ENCODE results near the gene GFY.
"Not testable (repeated sequence)": the region's sequence is repeated elsewhere in the genome, so short reads cannot be mapped to it uniquely, and the experiment has no call there.

The GFY gene

DNA sequence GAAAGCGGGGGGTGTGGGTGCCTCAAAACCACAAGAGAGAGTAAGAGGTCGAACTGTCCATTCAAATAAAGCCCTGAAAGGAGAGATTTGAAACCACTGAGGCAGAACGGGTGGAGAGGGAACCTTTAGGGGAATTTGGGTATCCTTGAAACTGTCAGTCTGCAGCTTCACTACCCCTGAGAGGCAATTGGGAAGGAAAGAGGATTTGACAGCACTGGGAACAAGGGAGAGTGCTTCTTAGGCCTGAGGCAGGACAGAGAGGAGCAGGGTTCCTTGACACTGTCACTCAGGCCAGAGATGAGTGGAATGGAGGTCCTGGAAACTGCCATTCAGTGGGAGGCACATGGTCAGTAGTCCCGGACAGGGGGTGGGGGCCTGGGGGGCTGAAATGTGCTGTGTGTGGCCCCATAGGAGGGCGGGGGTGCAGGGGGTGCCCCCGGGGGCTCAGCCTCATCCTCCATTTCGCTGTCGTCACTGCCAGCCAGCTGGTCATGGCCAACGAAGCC, 5.0 kb downstream of the GFY start:
- no peak for DNase-seq

DNA sequence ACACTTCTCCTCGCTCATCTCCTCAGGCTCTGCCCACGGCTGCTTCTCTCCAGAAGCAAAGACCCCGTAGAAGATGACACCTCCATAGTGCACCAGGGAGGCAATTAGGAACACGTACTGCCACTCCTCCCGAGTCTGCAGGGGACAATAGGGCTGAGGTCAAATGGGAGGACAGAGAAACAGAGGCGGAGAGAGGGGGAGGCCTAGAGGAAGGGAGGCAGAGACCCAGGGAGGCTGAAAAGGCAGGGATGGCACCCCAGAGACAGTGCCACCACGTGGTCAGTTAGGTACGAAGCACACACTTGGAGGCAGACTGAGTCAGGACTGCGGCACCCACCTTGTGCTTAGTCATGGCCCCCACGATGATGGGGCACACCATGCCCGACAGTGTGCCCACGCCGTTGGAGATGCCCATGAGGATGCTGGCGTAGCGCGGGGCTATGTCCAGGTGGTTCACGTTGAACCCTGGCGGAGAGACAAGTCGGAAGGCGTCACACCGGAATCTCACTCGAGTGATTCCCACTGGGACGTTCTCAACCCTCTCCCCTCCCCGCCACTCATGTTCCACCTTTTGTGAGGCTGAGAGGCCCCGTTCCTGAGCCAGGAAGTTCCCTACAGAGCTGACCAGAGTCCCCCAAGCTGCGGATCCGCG, 5.6 kb downstream of the GFY start:
- DNase-seq: no peak

DNA sequence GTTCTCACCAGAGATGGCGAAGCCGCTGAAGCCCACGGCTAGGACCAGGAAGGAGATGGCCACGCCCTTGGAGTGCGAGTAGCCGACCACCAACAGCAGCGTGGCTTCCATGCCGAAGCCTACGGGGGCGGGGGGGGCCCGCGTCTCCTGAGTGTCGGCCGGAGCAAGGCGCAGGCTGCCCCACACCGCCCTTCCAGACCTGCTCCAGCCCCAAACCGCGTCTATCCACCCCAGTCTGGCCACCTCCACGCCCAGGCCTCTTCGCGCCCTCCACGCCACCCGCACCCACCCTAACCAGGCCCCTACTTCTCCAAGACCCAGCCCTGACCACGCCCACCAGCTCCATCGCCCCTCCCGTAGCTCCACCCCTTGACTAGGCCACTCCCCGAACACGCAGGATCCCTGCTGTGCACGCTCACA, 6.2 kb downstream of the GFY start:
- no peak for DNase-seq

DNA sequence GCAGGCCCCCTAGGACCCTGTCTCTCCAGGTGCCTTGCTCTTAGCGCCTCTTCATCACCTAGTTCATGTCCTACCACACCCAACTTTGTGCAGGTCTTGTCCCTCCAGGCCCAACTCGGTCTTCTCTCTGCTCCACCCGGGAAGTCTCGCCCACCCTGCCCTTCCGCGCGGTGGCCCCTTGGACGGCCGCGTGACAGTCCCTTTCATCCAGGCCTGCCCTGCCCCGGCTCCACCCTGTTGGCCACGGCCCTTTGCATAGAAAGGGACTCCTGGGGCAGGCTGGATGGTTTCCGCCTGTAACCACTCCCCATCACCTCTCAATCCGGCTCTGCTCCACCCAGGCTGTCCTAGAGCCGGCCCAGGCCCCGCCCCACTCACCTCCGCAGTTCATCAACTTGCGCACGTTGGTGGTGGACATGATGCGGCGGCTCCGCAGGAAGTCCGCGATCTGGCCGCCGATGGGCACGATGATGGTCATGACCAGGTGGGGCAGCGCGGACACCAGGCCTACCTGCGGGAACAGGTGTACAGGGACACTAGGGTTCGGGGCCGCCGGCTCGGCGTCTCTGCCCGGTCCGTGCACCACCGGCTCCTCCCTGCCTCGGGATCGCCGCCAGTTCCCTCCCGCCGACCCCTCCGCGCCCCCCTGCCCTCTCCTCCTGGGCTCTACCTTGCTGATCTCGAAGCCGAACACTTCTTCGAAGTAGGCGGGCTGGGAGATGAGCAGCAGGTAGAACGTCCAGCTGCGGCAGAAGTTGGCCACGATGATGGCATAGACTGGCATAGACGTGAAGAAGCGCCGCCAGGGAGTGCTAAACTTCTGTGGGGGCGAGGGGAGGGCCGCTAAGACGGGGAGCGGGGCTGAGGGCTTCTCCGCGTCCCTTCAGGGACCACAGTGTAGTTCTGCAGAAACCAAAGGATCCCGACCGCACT, 7.2 kb downstream of the GFY start:
- DNase-seq: no peak

DNA sequence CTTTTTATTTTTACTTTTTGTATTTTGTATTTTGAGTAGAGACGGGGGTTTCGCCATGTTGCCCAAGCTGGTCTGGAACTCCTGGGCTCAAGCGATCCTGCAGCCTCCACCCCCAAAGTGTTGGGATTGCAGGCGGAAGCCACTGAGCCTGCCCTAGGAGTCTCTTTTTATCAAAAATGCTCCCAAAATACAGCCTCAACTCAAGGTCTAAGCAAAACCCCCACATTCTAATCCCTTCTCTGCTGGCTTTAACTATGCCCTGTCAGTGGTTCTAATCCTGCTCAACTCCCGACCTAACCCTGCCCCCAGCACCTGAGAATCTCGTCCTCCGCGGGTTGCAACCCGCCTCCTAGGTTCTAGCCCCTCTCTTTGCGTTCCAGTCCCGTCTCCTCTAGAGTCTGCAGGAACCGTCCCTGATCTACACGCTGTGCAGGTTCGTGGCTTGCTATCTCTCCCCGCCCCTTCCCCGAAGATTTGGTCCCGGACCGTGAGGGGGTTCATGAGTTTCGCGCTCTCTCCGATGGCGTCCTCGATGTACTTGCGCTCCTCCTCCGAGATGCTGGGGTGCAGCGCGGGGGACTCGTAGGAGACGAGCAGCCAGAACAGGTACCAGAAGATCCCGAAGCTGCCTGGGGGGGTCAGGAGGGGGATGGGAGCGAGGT, 8.2 kb downstream of the GFY start:
- DNase-seq: no peak

DNA sequence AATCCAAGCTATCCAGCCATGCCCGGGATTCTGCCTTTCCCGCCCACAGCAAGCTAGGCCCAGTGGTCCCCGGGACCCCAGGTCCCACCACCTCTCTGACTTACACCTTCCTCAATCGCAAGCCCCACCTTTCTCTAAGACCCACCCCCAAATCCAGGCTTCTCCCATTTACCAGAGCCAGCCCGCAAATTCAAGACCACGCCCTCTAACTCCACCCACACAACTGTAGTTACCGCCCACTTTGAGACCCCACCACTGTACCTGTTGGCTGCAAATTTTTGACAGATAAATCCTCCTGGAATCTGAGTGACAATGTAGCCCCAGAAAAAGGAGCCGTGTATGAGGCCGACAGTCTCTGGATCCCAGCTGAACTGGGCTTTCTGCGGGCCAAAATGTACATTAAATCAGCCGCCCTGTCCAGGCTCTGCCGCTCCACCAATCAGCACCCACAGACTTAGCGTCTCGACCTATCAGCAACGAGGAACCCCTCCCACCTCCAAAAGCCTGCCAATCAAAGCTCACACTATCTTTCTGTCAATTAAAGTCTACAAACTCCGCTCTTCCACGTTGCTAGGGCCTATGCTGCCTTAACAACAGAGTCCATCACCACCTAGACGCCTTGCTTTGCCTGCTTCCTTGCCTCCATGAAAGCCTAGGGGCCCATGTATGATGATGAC, 9.9 kb downstream of the GFY start:
- DNase-seq: no peak

DNA sequence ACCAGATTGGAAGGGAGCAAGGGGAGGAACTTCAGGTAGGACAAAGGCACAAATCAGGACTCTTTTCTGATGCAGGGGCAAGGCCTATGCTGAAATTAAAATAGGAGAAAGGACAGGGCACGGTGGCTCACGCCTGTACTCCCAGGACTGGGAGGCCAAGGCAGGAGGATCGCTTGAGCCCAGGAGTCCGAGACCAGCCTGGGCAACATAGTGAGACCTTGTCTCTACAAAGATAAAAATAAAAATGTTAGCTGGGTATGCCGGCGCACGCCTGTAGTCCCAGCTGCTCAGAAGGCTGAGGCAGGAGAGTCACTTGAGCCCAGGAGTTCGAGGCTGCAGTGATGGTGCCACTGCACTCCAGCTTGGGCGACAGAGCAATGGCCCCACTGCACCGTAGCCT, 10.5 kb downstream of the GFY start:
- DNase-seq: no peak

DNA sequence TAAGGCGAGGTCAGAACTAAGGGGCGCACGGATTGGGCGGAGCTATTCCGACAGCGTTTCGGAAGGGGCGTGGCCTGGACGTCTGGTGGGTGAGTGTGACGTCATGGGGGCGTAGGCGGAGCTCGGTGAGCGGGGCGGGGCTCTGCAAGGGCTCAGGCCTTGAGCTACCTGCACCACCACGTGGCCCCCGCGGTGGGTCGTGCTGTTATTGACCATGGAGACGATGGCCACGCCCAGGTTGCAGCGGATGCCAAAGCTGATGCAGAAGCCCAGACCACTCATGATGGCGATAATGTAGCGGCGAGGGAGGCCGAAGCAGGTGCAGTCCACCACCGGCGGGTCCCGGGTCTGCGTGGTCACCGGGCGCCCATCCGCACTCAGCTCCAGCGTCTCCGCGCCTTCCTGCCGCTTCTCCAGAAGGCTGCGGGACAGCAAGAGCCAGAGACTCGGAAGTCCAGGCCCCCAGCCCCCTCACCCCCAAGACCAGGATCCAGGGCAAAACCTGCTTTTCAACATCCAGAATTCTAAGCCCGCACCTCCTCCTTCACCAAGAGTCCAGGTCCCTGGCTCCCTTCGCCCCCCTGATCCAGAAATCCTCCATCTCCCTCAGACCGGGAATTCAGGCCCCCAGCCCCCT, 11.3 kb downstream of the GFY start:
- DNase-seq: no peak

DNA sequence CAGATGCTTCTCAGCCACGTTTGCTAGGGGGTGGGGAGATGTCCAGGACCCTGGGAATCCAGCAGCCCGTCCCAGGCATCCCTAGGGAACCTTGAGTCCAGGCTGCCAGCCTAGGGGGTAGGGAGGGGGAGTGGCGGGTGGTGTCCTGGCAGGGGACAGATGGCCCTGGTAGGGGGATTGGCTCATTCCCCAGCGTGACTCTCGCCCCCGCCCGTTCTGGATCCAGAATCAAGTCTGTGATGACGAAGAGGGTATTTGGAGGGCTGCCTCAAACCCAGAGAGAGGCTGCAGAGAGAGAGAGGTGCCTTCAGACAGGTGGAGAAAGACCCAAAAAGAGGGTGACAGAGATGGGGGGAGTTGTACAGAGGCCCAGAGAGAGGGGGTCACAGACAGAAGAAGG, 12.0 kb downstream of the GFY start:
- DNase-seq: peak; percentile 89

DNA sequence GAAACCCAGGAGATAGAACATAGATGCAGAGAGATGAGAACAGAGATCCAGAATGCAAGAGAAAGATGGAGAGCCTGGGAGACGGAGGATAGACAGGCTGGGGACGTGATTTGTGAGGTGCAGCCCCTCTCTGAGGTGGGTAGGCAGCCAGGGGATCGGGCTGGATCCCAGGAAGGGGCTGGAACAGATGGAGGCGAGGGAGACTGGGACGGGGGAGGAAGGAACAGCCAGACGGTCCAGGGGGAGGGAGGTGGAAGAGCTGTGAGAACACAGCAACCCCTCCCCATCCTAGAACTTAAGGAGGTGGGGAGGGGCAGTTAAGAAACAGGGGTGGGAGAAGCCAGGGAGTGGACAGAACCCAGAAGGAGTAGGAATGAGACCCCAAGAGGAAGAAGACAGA, 13.1 kb downstream of the GFY start:
- peak; percentile 78 for DNase-seq

DNA sequence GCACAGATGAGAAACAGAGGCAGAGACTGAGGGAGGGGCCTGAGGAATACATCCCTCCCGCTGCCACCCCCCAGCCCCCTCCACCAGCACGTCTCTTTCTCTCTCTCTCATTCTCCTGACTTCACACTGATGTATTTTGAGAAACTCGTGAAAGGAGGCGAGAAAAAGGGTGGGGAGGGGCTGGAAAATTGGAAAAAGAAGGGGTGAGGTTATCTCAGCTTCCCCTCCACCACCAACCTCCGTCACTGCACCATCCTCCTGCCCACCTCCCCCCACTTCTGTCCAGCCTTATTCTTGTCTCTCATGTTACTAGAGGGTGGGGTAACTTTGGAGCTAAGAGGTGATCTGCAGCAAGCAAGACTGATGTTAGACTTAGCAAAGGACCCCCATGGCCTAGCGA, 14.6 kb downstream of the GFY start:
- DNase-seq: no peak

DNA sequence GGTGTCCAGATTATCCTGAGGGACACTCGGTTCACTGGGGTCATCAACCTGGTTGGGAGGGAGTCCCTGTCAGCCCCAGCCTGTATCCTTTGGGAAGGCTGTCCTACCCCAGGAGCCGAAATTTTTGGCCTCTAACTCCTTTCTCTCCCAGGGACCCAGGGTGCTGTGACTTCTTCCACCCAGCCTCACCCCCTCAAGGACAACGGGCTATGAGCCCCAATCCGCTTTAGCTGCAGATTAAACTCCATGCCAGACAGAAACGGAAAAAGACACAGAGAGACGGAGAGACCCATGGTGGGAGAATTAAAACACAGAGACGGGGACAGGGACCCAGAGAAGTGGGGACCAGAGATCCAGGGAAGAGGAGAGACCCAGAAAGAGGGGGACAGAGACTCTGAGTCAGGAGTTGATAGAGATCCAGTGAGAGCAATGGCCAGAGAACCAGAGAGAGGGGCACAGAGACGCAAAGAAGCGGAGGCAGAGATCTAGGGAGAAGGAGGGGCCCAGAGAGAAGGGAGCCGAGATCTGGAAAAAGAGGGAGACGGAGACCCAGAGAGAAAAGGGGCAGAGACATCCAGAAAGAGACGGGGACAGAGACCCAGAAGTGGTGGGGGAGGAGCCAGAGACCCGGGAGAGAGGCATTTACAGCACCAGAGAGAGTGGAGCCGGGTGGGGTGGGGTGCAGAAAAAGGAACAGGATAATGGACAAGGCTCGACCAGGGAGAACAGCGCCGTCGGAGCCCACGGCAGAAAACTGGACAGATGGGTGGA, 15.4 kb downstream of the GFY start:
- DNase-seq: no peak

DNA sequence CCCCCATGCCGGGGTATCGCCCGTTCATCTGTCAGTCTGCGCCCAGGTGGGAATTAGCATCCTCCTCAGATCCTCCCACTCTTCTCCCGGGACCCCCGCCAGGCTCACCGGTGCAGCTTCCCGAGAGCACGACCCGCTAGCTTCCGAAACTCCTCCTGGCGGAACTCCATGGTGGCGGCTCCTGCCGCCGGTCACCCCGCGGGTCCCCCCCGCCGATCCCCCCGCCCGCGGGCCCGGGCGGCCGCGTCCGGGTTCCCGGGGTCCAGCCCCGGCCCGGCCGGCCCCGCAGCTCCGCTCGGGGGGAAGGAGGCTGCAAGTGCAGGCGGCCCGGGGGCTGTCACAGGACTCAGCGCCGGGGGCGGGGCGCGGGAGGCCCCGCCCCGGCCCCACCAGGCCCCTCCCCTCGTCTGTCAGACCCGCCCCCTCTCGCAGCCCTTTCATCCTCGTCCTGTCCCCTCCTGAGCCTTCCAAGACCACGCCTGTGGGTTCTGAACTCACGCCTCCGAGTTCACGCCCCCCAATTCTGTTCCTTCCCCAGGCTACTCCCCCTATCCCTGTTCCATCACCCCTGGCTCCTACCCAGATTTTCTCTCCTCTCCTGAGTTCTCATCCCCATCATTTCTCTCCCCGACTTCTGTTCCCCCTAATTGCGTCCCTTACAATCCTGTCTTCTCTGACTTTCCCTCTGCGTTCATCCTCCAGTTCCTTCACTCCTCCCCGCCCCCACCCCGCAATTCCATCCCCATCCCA, 16.2 kb downstream of the GFY start, which contains the start of gene SLC17A7:
TSS of gene SLC17A7 (minus strand) at position 318 of the 750 bp plus-strand sequence. CDS start at position 170, 148 bp downstream.
- peak; percentile 40 for DNase-seq

DNA sequence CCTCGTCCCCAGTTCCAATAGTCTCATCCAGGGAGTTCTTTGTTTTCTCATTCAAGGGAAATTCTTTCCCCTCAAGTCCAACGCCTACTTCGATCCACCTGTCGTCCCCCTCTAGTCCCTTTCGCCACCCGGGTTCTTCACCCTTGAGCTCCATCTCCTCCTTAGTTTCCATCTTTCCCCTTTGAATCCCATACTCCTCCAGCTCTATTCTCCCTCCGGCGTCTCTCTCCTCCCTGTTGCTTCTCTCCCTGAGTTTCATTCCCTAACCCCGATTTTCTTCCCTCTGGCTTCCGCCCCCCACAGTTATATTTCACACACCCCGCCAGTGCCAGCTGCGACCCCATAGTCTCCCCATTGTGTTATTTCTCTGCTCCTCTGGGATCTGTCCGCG, 16.8 kb downstream of the GFY start:
- DNase-seq: no peak

DNA sequence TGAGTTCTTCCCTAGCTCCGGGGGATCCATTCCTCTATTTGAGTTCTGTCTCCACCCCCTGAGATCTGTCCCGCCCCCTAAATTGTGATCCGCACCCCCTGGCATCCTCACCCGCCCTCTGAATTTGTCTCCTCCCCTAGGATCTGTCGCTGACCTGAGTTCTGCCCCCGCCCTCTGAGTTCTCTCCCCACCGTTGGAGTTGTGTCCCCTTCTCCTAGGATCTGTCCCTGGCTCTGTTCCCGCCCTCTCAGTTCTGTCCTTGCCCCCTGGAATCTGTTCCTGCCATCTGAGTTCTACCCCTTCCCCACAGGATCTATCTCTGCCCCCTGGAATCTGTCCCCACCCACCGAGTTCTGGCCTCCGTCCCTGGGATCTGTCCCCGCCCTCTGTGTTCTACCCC, 17.2 kb downstream of the GFY start:
- DNase-seq: no peak

DNA sequence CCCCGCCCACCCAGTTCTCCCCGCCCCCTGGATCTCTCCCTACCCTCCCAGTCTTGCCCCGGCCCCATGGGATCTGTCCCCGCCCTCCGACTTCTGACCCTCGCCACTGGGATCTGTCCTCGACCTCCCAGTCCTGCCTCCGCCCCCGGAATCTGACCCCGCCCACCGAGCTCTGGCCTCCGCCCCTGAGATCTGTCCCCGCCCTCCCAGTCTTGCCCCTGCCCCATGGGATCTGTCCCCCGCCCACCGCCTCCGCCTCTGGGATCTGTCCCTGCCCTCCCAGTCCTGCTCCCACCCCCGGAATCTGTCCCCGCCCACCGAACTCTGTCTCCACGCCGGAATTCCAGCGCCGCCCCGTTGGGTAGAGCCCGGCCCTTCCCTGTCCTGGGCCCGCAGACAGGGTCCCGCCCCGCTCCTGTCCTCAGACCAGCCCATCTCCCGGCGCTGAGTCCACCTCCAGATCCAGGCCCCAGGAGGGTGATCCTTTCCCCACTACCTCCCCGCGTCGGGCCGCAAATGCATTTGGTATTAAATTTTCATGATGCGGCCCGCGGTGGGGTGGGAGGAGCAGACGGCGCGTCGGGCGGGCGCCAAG, 17.7 kb downstream of the GFY start:
- DNase-seq: peak; percentile 55

DNA sequence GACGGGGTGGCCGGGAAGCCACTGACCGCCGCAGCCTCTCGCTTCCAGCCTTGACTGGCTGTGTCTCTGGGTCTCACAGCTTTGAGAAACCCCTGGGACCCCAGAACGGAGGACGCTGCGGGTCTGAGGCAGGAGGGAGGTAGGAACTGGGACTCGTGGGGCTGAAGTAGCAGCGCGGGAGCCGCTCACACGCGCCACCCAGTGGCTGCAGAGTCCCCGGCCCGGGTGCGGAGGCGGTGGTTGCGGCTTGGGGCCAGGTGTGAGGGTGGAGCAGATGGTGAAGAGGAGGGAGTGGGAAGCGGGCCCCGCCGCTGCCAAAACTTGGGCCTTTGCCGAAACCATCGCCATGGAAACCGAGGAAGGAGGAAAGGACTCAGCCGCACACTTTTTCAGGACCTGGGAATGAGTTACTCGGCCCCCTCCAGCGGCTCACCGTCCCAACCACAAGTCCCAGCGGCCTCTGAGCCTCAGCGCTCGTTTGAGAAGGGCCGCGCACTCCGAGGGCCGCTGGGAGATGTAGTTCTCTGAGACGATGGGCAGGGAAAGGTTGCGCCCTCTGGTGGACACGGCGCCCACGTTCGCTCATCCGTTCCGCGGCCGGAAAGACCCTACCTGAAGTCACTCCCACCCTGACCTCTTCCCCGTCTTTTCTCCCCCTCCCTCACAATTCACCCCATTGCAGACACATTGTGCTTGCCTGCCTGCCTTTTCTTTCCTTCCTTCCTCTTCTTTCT, 18.3 kb downstream of the GFY start:
- peak; percentile 92 for DNase-seq

DNA sequence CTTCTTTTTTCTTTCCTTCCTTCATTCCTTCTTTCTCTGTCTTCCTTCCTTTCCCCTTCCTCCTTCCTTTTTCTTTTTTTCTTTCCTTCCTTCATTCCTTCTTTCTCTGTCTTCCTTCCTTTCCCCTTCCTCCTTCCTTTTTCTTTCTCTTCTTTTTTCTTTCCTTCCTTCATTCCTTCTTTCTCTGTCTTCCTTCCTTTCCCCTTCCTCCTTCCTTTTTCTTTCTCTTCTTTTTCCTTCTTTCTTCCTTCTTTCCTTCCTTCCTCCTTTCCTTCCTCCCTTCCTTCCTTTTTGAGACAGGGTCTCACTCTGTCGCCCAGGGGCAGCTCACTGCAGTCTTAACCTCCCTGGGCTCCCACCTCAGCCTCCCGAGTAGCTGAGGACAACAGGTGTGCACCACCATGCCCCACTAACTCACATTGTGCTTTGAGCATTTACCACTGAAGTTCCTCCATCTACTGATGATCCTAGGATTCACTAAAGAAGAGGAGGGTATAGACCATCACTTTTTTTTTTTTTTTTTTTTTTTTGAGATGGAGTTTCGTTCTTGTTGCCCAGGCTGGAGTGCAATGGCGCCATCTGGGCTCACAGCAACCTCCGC, 19.0 kb downstream of the GFY start:
- not testable (repeated sequence) for DNase-seq

DNA sequence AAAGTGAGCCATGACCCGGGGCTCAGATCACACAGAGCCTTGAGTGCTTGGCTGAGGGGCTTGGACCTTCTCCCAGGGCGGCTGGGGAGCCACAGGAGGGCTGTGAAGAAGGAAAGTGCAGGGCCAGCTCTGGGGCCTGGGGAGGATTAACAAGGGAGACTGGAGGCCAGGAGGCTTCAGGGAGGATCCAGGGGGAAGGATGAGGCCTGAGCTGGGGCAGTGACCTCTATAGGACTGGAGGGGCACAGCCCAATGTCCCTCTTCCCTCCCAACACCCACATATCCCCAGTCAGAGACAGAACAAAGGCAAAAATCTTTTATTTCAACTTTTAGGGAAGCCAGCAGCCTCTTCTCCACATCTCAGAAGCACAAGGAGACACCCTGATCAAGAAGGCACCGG, 20.8 kb downstream of the GFY start:
- DNase-seq: no peak

Data from NCI-H524 treated with DMSO at 0.1 percent for 48 hours (cell line).